Esophagus muscularis mucosa (tissue), 4 donors: ENCODE results near the gene POLR2C. TPM values are rescaled to one million over a fixed set of nuclear protein-coding genes. Genes with fewer than 3 reads are reported as not detected.

Source experiments
- DNase-seq: peaks from one replicate; pipeline ENCODE4 v3.0.0-alpha.2; 2017; ENCODE audit errors: extremely low spot score
- H3K27ac ChIP-seq, 4 donors: fragments of 200-600 bp; sonication (generic); replicated peaks in 1 of 4; 1 replicate in 3 of 4; 2 replicates in 1 of 4; pipeline ENCODE4 v1.5.1; 2016 to 2019; ENCODE audit warnings: mild to moderate bottlenecking in 1 of 4
- H3K27me3 ChIP-seq, 4 donors: fragments of 200-600 bp; sonication (generic); one replicate each; pipeline versions ENCODE4 v1.5.1 to v1.6.0; 2016 to 2019
- H3K36me3 ChIP-seq, 4 donors: fragments of 200-600 bp; sonication (generic); one replicate each; pipeline ENCODE4 v1.5.1; 2016 to 2019
- H3K4me1 ChIP-seq, 4 donors: fragments of 200-600 bp; sonication (generic); one replicate each; pipeline ENCODE4 v1.5.1; 2016 to 2019
- H3K4me3 ChIP-seq, 4 donors: fragments of 200-600 bp; sonication (generic); 1 replicate in 2 of 4; 2 replicates in 2 of 4; pipeline ENCODE4 v1.5.1; 2016 to 2019; ENCODE audit warnings: mild to moderate bottlenecking in 4 of 4, moderate library complexity in 1 of 4
- H3K9me3 ChIP-seq, 4 donors: fragments of 200-600 bp; sonication (generic); 1 replicate in 3 of 4; 2 replicates in 1 of 4; pipeline ENCODE4 v1.5.1; 2016 to 2019
- EP300 ChIP-seq: sonication (generic); formaldehyde crosslinking; IDR thresholded peaks from one replicate; pipeline ENCODE4 v1.6.1; 2017; ENCODE audit warnings: antibody characterized with exemption
- POLR2A ChIP-seq: fragments of 450-650 bp; IDR thresholded peaks from one replicate; pipeline ENCODE4 v1.6.1; 2017; ENCODE audit warnings: antibody characterized with exemption, moderate library complexity, mild to moderate bottlenecking, low read depth
- POLR2AphosphoS5 ChIP-seq, 2 donors: sonication (generic); formaldehyde crosslinking; IDR thresholded peaks; one replicate each; pipeline ENCODE4 v1.6.1; 2017; ENCODE audit warnings: antibody characterized with exemption in 2 of 2
- WGBS: methylation state at CpG from one replicate; pipeline ENCODE4 v1.1.5; 2018; 5-methylcytosine and 5-hydroxymethylcytosine counted together
- intact Hi-C: fragments of 100-400 bp; cut with DNase I; formaldehyde crosslinking; loops from one replicate; pipeline ENCODE4 v1.15.1; 2023
- total RNA-seq, 4 donors: library from RNA; depleted of rRNA; stranded (reverse); fragments of >200 nt; gene quantifications; one replicate each; pipeline versions ENCODE4 v1.1.0 to v1.2.1, GENCODE V29; 2016
- TF ChIP-seq, protein P1 (sequence below), 3 experiments: fragments of 200-600 bp in 2 of 3; fragments of 450-650 bp in 1 of 3; sonication (generic) in 2 of 3; IDR thresholded peaks; one replicate each; pipeline ENCODE4 v1.5.1; 2017 to 2019; ENCODE audit warnings: antibody characterized with exemption in 3 of 3, mild to moderate bottlenecking in 2 of 3, moderate library complexity in 1 of 3

The POLR2C gene
- total RNA-seq, 4 donors from 2014 or later, result 95.5 to 154 (median 107) TPM

DNA sequence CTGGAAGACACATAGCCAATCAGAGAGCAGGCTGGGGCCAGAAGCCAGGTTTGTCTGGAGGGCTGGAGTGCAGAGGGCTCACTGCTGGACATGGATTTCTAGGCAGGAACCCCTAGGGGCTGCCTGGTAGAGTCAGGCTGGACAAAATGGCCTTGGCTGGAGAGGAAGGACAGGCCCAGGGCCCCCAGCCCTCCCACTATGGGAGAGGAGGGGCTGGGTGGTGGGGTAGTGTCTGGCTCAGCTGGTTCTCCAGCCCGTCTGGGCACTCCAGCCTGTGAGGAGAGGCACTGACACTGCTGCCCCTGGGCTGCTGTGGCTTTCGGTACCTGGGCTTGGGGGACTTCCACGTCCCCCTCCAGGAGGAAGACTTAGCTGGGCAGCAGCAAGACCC is 45.6 kb downstream of the POLR2C start:
- H3K27ac ChIP-seq, result no peak overlapping the region
- 73% methylated on average over 2 of the region's 3 CpGs for WGBS
- no peaks in the 10 kb centered on the region for H3K9me3 ChIP-seq
- H3K36me3 ChIP-seq, result peaks cover 0 to 17% (median 14%) of the 10 kb centered on the region in 4 donors
- peaks cover 0 to 8% (median 6%) of the 10 kb centered on the region in 4 donors for H3K4me1 ChIP-seq
- intact Hi-C loops, result no loop called here
- no peak overlapping the region for H3K4me3 ChIP-seq
- no peak for DNase-seq
- H3K27me3 ChIP-seq, result peaks cover 0 to 7% (median 0%) of the 10 kb centered on the region in 4 donors
- TF ChIP-seq, protein P1, sequence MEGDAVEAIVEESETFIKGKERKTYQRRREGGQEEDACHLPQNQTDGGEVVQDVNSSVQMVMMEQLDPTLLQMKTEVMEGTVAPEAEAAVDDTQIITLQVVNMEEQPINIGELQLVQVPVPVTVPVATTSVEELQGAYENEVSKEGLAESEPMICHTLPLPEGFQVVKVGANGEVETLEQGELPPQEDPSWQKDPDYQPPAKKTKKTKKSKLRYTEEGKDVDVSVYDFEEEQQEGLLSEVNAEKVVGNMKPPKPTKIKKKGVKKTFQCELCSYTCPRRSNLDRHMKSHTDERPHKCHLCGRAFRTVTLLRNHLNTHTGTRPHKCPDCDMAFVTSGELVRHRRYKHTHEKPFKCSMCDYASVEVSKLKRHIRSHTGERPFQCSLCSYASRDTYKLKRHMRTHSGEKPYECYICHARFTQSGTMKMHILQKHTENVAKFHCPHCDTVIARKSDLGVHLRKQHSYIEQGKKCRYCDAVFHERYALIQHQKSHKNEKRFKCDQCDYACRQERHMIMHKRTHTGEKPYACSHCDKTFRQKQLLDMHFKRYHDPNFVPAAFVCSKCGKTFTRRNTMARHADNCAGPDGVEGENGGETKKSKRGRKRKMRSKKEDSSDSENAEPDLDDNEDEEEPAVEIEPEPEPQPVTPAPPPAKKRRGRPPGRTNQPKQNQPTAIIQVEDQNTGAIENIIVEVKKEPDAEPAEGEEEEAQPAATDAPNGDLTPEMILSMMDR (IDR thresholded peaks at IDR 0.05), result no peak

DNA sequence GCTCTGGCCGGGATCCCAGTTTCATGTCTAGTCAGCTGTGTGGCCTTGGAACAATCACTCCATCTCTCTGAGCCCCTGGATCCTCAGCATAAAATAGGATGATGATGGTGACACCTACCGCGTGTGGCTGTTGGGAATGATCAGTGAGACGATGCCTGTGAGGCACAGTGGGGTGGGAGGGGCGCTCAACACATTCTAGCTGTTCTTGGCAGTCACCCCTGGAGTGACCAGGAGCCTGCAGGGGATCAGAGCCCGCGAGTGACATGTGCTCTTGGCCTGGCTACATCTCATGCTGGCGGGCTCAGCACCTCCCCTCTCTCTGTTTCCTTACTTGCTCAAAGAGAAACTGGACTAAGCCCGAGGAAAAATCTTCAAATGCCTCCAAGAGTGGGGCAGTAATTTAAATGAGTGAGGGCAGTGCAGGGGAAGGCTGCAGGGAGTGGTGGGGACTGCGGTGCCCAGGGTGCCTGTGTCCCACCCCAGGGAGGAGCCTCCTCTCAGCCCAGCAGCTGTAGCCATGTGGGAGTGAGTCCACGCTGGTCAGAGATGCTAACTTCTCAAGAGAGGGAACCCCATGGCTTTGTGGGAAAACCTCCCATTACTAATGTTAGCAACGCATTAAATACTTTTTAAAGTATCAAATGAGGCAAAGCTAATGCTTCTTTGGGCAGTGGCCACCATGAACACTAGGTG is 46.9 kb downstream of the POLR2C start:
- intact Hi-C loops, result no loop called here
- 81% methylated on average over 6 of the region's 12 CpGs for WGBS
- Histone ChIP-seq H3K36me3 (peaks cover 0 to 30% (median 21%) of the 10 kb centered on the region in 4 donors), H3K4me3 (no peak overlapping the region), H3K4me1 (peaks cover 1 to 8% (median 6%) of the 10 kb centered on the region in 4 donors), H3K27me3 (peaks cover 0 to 7% (median 0%) of the 10 kb centered on the region in 4 donors), H3K9me3 (no peaks in the 10 kb centered on the region), H3K27ac (no peak overlapping the region)
- DNase-seq, result no peak
- TF ChIP-seq POLR2A (no peak), EP300 (no peak), POLR2AphosphoS5 (IDR thresholded peaks at IDR 0.05) (no peak)
- TF ChIP-seq, protein P1 (IDR thresholded peaks at IDR 0.05), result no peak

DNA sequence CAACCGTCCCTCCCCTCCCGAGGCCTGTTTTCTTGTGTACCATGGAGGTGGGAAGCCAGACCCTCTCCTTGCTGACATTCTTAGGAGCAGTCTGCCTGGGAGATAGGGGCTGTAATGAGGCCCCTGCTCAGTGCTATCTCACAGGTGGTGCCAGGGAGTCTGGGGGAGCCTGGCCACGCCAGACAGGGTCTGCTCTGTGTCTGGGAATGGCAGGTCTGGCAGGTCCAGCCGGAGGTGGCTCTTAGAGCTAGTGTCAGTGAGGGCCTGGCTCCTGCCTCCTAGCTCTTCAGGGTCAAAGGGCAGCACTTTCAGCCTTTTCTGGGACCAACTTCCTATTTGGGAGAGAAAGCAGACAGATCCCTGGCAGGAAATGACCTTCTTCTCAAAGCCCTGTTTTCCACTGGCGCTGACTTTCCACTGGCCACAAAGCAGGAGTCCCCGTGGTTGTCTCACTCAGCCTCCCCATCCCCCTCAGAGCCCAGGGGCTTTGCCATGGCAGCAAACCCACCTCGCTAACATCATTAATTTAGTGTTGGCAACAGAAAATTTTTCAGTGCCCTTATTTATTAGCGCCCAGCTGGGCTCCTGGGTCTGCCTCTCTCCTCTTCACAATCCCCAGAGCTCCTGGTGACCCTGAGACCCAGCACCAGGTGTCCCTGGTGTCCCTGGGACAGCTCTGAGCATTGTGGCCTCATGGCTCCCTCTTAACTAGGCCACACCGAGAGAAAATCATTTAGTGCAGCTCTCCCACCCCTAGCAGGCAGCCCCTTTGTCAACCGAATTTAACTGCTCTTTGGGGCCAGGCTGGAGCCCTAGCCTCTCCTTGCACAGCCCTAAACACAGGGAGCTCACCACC is 47.8 kb downstream of the POLR2C start:
- no peak overlapping the region for H3K4me3 ChIP-seq
- H3K36me3 ChIP-seq, result peaks cover 0 to 39% (median 25%) of the 10 kb centered on the region in 4 donors
- TF ChIP-seq POLR2A (no peak), EP300 (no peak), POLR2AphosphoS5 (IDR thresholded peaks at IDR 0.05) (no peak)
- TF ChIP-seq, protein P1 (IDR thresholded peaks at IDR 0.05), result no peak
- no peaks in the 10 kb centered on the region for H3K9me3 ChIP-seq
- H3K4me1 ChIP-seq, result peaks cover 4 to 8% (median 6%) of the 10 kb centered on the region in 4 donors
- DNase-seq, result no peak
- H3K27ac ChIP-seq, result no peak overlapping the region
- peaks cover 0 to 7% (median 0%) of the 10 kb centered on the region in 4 donors for H3K27me3 ChIP-seq
- intact Hi-C loops, result no loop called here
- WGBS, result 55% methylated on average over 9 of the region's 10 CpGs

DNA sequence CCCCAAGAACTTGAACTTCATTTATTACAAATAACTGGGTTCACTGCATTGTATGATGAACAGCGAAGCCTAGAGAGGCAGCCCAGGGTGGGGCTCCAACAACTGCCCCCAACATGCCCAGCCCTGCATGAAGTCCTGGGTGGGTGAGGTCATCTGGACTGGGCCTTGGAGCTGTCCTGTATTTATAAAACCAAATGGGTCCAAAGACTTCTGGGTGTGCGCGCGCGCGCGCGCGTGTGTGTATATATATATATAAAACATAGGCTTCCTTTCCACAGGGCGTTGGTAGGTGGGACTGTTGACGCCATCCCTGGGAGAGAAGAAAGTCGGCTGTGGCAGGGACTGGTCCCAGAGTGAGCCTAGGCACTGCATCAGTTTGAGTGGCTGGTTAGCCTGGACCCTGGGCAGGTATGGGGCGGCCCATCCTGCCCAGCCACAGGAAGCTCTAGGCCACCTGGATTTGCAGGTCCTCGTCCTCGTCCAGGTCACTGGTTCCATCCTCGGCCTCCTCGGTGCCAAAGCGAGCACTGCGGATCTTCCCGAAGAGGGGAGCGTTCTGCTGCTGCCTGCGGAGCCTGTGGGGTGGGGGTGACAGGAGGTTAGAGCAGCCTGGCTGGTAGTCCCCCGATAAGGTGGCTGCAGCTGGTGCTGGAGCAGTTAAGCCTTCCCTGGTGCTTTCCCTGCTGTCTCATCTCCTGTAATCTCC is 50.0 kb downstream of the POLR2C start:
- Histone ChIP-seq H3K27ac (no peak overlapping the region), H3K4me1 (peaks cover 4 to 8% (median 6%) of the 10 kb centered on the region in 4 donors), H3K27me3 (peaks cover 0 to 7% (median 0%) of the 10 kb centered on the region in 4 donors), H3K9me3 (no peaks in the 10 kb centered on the region), H3K36me3 (peaks cover 0 to 61% (median 42%) of the 10 kb centered on the region in 4 donors), H3K4me3 (no peak overlapping the region)
- no peak for DNase-seq
- TF ChIP-seq POLR2AphosphoS5 (IDR thresholded peaks at IDR 0.05) (no peak), EP300 (no peak), POLR2A (no peak)
- TF ChIP-seq, protein P1 (IDR thresholded peaks at IDR 0.05), result no peak
- intact Hi-C loops, result no loop called here
- WGBS, result 90% methylated on average over 22 of the region's 23 CpGs
